HFF-Myc (cell line): Measurements from ENCODE around the gene ATP5PB.

ENCODE experiments used
- DNase-seq: peaks from one replicate; pipeline ENCODE4 v3.0.0-alpha.2; 2011; ENCODE audit warnings: low read depth; ENCODE audit errors: extremely low read depth
- H3K4me3 ChIP-seq: replicated peaks from 2 replicates; pipeline ENCODE4 v1.5.1; 2011; ENCODE audit warnings: low read depth, mild to moderate bottlenecking, control low read depth, low read length
- CTCF ChIP-seq: IDR thresholded peaks from 2 replicates; pipeline ENCODE4 v1.5.1; 2012; ENCODE audit warnings: mild to moderate bottlenecking, low read depth, low read length, control low read depth; ENCODE audit errors: missing control alignments

Gene ATP5PB

GRCh38 chr1:111463029-111463683, 13.9 kb downstream of the ATP5PB start:
- no peak for TF ChIP-seq CTCF
- peak; percentile 10 for DNase-seq
- H3K4me3 ChIP-seq: no peak overlapping the region

- DNase-seq: no peak
- TF ChIP-seq CTCF: no peak
- H3K4me3 ChIP-seq: no peak overlapping the region
These were observed 16.5 kb downstream of the ATP5PB start for GRCh38 chr1:111465754-111466153.

- TF ChIP-seq CTCF: no peak
- no peak overlapping the region for H3K4me3 ChIP-seq
- DNase-seq: no peak
These were observed 17.2 kb downstream of the ATP5PB start for GRCh38 chr1:111466480-111466879.

GRCh38 chr1:111467865-111468716, 18.8 kb downstream of the ATP5PB start:
- no peak overlapping the region for H3K4me3 ChIP-seq
- TF ChIP-seq CTCF: no peak
- DNase-seq: no peak

GRCh38 chr1:111468717-111469100, 19.4 kb downstream of the ATP5PB start:
- no peak overlapping the region for H3K4me3 ChIP-seq
- TF ChIP-seq CTCF: no peak
- DNase-seq: no peak

GRCh38 chr1:111469539-111469938, 20.3 kb downstream of the ATP5PB start:
- no peak for TF ChIP-seq CTCF
- DNase-seq: no peak
- no peak overlapping the region for H3K4me3 ChIP-seq

- H3K4me3 ChIP-seq: no peak overlapping the region
- DNase-seq: no peak
- no peak for TF ChIP-seq CTCF
These were observed 21.3 kb downstream of the ATP5PB start for GRCh38 chr1:111470596-111470995.
